Vagina (tissue), 2 donors: ENCODE measurements around the gene KCTD5.
"Not testable (repeated sequence)": the region's sequence is repeated elsewhere in the genome, so short reads cannot be mapped to it uniquely, and the experiment has no call there.

Source experiments
- POLR2AphosphoS5 ChIP-seq, 2 donors: sonication (generic); formaldehyde crosslinking; IDR thresholded peaks; one replicate each; pipeline ENCODE4 v1.9.0; 2017; ENCODE audit warnings: antibody characterized with exemption in 2 of 2, mild to moderate bottlenecking in 2 of 2, low read depth in 1 of 2; ENCODE audit not compliant: insufficient read depth in 1 of 2
- TF ChIP-seq, protein P1 (sequence below), 3 experiments: fragments of 450-650 bp in 2 of 3; fragments of 200-600 bp in 1 of 3; sonication (generic) in 1 of 3; IDR thresholded peaks; one replicate each; pipeline ENCODE4 v1.5.1; 2017 to 2019; ENCODE audit warnings: antibody characterized with exemption in 3 of 3, mild to moderate bottlenecking in 2 of 3, moderate library complexity in 2 of 3

DNA sequence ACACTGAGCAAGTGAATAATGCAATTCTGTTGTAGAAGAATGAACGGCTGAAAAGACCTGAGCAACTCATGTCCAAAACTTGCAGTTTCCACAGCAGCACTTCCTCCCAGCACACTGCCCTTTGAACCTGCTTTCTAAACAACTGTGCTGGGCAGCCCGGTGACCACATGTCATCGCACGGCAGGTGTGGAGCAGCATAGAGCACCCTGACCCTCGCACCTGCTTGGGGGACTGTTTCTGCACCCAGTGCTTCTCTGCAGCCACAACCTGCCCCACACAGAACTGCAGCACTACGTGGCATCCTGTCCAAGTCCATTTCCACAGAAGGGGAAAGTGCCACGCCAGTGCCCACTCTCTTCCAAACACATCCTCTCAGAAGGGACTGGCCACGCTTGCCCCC, 22.8 kb upstream of the KCTD5 start:
- TF ChIP-seq, protein P1, sequence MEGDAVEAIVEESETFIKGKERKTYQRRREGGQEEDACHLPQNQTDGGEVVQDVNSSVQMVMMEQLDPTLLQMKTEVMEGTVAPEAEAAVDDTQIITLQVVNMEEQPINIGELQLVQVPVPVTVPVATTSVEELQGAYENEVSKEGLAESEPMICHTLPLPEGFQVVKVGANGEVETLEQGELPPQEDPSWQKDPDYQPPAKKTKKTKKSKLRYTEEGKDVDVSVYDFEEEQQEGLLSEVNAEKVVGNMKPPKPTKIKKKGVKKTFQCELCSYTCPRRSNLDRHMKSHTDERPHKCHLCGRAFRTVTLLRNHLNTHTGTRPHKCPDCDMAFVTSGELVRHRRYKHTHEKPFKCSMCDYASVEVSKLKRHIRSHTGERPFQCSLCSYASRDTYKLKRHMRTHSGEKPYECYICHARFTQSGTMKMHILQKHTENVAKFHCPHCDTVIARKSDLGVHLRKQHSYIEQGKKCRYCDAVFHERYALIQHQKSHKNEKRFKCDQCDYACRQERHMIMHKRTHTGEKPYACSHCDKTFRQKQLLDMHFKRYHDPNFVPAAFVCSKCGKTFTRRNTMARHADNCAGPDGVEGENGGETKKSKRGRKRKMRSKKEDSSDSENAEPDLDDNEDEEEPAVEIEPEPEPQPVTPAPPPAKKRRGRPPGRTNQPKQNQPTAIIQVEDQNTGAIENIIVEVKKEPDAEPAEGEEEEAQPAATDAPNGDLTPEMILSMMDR (IDR thresholded peaks at IDR 0.05) = not testable (repeated sequence)
- TF ChIP-seq POLR2AphosphoS5 (IDR thresholded peaks at IDR 0.05; ENCODE audit: insufficient read depth in 1 of 2, low read depth in 1 of 2) = not testable (repeated sequence)
